ENCODE results near the gene OR6C2.
"Not testable (repeated sequence)": the region's sequence is repeated elsewhere in the genome, so short reads cannot be mapped to it uniquely, and the experiment has no call there.

OR6C2 gene

DNA sequence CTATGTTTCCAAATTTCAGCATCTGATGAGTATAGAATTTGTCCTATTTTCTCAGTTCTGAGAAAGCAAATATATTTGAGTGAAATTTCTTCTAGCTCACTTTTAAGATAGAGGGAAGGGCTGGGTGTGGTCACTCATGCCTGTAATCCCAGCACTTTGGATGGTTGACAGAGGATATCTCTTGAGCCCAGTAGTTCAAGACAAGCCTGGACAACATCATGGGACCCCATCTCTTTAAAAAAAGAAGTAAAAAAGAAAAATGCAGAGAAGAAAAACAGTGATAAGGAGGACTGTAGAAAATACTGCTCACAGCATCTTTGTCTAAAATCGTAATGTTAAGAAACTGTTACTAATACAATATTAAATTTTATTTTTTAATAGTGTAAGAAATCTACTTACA lies 28.4 kb downstream of the OR6C2 start:
- DNase-seq (ENCODE audit: low read depth), result no peak

DNA sequence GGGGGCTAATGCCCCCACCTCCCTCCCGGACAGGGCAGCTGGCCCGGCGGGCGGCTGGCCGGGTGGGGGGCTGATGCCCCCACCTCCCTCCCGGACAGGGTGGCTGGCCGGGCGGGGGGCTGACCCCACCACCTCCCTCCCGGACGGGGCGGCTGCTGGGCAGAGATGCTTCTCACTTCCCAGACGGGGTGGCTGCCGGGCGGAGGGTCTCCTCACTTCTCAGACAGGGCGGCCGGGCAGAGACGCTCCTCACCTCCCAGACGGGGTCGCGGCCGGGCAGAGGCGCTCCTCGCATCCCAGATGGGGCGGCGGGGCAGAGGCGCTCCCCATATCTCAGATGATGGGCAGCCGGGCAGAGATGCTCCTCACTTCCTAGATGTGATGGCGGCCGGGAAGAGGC lies 35.3 kb downstream of the OR6C2 start:
- not testable (repeated sequence) for DNase-seq (ENCODE audit: low read depth)

DNA sequence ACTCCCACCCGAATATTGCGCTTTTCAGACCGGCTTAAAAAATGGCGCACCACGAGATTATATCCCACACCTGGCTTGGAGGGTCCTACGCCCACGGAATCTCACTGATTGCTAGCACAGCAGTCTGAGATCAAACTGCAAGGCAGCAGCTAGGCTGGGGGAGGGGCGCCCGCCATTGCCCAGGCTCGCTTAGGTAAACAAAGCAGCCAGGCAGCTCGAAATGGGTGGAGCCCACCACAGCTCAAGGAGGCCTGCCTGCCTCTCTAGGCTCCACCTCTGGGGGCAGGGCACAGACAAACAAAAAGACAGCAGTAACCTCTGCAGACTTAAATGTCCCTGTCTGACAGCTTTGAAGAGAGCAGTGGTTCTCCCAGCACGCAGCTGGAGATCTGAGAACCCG lies 40.4 kb downstream of the OR6C2 start:
- not testable (repeated sequence) for DNase-seq (ENCODE audit: low read depth)

DNA sequence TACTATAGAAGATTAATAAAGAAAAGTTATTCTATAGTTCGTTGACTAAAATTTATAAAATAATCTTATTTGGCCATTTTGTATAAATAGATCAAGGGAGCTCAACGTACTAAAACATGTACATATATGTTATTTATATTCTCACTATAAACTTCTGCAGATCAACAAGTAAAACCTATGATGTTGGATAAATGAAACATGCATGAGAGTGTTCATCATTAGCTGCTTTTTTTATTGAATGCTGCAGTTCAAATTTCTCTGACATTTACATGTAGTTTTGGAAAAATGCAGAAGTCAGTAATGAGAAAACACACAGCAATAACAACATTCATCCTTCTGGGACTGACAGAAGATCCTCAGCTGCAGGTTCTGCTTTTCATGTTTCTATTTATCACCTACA lies 48.2 kb downstream of the OR6C2 start, which contains the start of gene OR6C68:
TSS of gene OR6C68 (plus strand) at position 301 of the 400 bp plus-strand sequence. CDS start at position 301, 0 bp downstream.
- no peak for DNase-seq (ENCODE audit: low read depth)

DNA sequence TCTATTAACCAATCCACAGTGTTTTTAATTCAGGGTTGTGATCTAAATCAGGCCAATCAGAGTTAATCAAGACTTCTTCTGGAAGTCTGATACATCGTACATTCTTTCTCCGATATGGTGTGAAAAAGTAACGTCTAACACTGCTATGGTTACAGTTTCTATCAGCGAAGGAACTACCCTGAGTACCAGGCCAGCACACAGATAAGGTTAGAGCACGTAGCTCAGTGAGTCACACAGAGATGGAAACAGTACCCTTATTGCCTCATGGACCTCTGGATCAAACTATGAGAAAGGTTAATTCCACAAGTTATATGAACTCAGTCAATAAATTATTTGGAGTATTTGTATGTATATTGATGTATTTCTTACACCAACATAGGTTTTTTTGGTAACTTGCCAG lies 51.6 kb downstream of the OR6C2 start:
- DNase-seq (ENCODE audit: low read depth), result no peak

DNA sequence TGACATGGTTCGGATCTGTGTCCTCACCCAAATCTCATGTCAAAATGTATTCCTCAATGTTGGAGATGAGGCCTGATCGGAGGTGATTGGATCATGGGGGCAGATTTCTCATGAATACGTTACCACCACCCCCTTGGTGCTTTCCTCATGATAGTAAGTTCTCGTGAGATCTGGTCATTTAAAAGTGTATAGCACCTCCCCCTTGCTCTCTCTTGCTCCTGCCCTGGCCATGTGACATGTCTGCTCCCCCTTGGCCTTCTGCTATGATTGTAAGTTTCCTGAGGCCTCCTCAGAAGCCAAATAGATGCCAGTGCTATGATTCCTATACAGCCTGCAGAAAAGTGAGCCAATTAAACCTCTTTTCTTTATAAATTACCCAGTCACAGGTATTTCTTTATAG lies 55.4 kb downstream of the OR6C2 start:
- no peak for DNase-seq (ENCODE audit: low read depth)

DNA sequence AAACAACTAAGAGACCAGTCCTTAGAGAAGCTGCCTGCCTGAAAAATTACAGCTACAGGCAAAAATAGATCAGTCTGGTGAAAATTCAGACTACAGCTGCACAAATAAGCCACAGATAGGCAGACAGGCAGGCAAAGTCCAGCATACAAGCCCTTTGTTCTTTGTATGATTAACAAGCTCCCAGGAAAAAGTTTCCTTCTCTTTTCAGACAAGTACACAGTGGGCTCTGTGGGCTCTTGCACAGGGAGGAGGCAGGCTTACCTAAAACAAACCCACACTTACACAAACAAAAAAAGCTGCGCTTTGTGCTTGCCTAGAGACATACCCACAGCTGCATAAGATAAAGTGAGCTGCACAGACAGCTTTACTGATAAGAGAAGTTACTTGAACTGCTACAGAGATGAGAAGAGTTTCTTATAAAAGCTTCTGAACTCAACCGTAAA lies 56.0 kb downstream of the OR6C2 start:
- DNase-seq (ENCODE audit: low read depth), result no peak

DNA sequence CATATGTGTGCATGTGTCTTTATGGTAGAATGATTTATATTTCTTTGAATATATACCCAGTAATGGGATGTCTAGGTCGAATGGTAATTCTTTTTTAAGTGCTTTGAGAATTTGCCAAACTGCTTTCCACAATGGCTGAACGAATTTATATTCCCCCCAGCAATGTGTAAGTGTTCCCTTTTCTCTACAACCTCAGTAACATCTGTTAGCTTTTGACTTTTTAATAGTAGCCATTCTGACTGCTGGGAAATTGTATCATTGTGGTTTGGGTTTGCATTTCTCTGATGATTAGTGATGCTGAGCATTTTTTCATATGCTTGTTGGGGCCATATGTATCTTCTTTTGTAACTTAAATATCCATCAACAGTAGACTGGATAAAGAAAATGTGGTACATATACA lies 57.7 kb downstream of the OR6C2 start:
- no peak for DNase-seq (ENCODE audit: low read depth)

All from amniotic epithelial cell (primary cell).